ENCODE results near the gene MAML3. TPM values are rescaled to one million over a fixed set of nuclear protein-coding genes. Genes with fewer than 3 reads are reported as not detected.

The MAML3 gene
- total and polyA plus RNA-seq, 2 of the 13 experiments (the other 11 are each of a cell fraction or from before 2014, with no cell fraction given), result 0.05 to 0.13 TPM

GRCh38 chr4:140134746-140135425, 19.1 kb downstream of the MAML3 start:
- Histone ChIP-seq H3K79me2 (ENCODE audit: insufficient read depth, low read length) (no peaks in the 10 kb centered on the region), H3K4me3 (replicated peaks in 1 of 3; ENCODE audit: insufficient read depth in 1 of 3, low read depth in 2 of 3, low read length in 3 of 3) (no peak overlapping the region), H4K20me1 (ENCODE audit: insufficient read depth, low read length) (no peaks in the 10 kb centered on the region), H3K27ac (ENCODE audit: extremely low read length, insufficient read depth, low read length) (no peak overlapping the region), H3K9ac (ENCODE audit: insufficient read depth, low read depth, low read length) (no peak overlapping the region), H3K36me3 (replicated peaks in 1 of 2; ENCODE audit: control insufficient read depth in 1 of 2, insufficient read depth in 2 of 2, low read length in 2 of 2) (no peaks in the 10 kb centered on the region), H2AFZ (ENCODE audit: low read length) (no peak overlapping the region), H3K4me2 (ENCODE audit: low read depth, low read length) (no peak overlapping the region), H3K4me1 (ENCODE audit: insufficient read depth, low read length) (0 out of 2 replicates have a peak, but pooled peaks cover 4% of the 10 kb centered on the region), H3K27me3 (ENCODE audit: control insufficient read depth in 1 of 2, insufficient read depth in 2 of 2, low read length in 2 of 2) (peaks cover 0 to 2% of the 10 kb centered on the region in 2 experiments; a peak in 2 of 5 replicates), H3K9me3 (ENCODE audit: low read length) (no peaks in the 10 kb centered on the region)
- in situ Hi-C loops (cut with HindIII; ENCODE audit: extremely low pct_ligation_motif_present, low pct_unique_long_range_greater_than_20kb) (no loop called here), intact Hi-C loops (cut with micrococcal nuclease; ENCODE audit: unreplicated experiment) (no loop called here)
- FAIRE-seq, result no peak
- BruUV-seq (replicated peaks), result no TSS peak
- DNase-seq (ENCODE audit: low spot score), result no peak
- 45% methylated on average over 9 of the region's 9 CpGs for WGBS (ENCODE audit: low lambda C conversion rate)
- ChIA-PET POLR2A (no interaction called here), CTCF (ENCODE audit: low intra/inter-chr PET ratio, low total read pairs) (no interaction called here)
- ATAC-seq, result no peak
- TF ChIP-seq ZNF687 (CRISPR knock-in tag; IDR thresholded peaks at IDR 0.05), result no peak
- TF ChIP-seq ZNF136 (CRISPR knock-in tag; IDR thresholded peaks at IDR 0.05; ENCODE audit: low read depth), result no peak
- TF ChIP-seq ZNF549 (CRISPR knock-in tag; IDR thresholded peaks at IDR 0.05), result no peak
- no peak for TF ChIP-seq ZNF646 (CRISPR knock-in tag; IDR thresholded peaks at IDR 0.05)
- TF ChIP-seq ZFP41 (CRISPR knock-in tag; IDR thresholded peaks at IDR 0.05; ENCODE audit: borderline replicate concordance), result no peak
- no peak for TF ChIP-seq ZNF142 (CRISPR knock-in tag; IDR thresholded peaks at IDR 0.05)

Measured in HepG2 (cell line).